ENCODE measurements around the gene DOCK6.

The DOCK6 gene

DNA sequence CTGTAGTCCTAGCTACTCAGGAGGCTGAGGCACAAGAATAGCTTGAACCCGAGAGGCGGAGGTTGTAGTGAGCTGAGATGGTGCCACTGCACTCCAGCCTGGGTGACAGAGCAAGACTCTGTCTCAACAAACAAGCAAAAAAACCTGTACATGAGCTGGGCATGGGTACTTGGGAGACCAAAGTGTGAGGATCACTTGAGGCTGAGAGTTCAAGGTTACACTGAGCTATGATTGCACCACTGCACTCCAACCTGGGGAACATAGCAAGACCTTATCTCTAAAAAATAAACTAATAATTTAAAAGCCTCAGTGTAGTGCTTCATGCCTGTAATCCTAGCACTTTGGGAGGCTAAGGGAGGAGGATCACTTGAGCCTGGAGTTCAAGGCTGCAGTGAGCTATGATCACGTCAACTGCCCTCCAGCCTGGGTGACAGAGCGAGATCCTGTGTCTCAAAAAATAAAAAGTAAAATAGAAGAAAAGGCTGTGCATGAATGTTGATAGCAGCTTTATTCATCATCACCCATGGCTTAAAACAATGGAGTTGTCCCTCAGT, 12.3 kb upstream of the DOCK6 start:
- DNase-seq: no peak

DNA sequence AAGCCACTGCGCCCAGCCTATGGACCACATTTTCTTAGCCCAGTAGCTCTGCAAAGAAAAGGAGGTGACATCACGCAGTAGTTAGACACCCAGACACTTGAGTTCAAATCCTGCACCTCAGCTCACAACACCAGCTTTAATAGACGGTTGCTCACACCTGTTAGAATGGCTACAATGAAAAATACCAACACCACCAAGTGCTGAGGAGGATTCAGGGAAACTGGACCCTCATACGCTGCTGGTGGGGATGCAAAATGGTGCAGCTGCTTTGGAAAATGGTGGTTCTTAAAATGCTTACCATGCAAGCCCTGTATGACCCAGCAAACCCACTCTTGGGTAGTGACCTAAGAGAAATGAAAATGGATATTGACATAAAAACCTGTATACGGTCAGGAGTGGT, 11.7 kb upstream of the DOCK6 start:
- no peak for DNase-seq

GRCh38 chr19:11273296-11273695, 11.0 kb upstream of the DOCK6 start:
- no peak for DNase-seq

DNA sequence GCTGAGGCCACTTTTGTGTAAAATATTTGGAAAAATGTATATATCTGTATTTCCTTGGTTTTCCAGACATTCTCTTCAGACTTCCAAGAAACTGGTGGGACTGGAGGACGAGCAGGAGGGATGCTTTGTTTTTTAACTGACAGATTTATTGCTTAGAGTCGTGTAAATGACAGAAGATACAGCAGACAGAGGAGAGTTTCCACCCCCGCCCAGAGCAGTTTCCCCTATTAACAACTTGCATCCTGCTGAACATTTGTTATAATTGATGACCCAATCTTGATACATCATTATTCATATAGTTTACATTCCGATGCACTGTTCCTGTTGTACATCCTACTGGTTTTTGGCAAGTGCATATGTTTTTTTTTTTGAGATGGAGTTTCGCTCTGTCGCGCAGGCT, 7.1 kb upstream of the DOCK6 start:
- DNase-seq: no peak

DNA sequence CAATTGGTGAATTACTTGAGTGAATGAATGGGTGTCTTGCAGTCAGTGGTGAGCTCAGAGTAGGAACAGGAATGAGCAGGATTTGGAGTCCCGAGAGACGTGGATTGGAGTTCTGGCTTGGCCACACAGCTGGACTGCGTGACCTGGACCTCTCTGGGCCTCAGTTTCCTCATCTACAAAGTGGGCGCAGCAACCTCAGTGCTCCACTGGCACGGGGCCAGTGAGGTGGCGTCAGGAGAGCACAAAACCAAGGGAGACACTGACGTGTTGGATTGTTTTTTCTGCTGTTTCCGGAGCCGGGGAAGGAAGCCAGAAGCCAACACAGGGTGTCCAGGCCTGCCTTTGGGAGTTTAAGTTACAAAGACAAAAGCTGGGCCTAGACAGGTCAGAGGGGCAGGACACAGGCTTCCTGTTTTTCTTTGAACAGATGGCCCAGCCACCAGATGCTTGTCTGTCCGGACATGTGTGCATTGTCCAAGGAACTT, 6.5 kb upstream of the DOCK6 start:
- DNase-seq: no peak

GRCh38 chr19:11267316-11268085, 5.2 kb upstream of the DOCK6 start:
- no peak for DNase-seq

GRCh38 chr19:11265785-11266236, 3.5 kb upstream of the DOCK6 start:
- DNase-seq: no peak

DNA sequence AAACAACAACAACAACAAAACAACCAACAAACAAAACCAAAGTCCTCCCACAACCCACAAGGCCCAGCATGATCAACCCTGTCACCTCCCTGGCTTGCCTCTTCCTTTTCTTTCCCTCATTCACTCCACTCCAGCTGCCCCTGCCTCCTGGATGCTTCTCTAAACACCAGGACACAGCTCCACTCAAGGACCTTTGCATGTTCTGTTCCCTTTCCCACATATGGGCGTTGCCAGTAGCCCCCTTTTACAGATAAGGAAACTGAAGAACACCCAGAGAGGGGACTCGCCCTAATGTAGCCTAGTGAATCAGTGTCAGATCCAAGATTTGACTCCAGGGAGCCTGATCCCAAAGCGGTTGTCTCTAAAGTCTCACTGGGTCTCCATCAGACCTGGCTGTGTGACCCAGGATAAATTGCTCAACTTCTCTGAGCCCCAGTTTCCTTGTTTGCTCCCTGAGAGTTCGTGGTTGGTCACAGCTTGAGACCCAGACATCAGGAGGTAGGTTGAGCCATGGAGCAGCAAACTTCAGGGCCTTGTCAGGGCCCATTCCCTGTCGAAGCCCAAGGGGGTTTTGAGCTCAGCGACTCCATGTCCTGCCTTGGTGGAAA, 3.0 kb upstream of the DOCK6 start:
- no peak for DNase-seq

DNA sequence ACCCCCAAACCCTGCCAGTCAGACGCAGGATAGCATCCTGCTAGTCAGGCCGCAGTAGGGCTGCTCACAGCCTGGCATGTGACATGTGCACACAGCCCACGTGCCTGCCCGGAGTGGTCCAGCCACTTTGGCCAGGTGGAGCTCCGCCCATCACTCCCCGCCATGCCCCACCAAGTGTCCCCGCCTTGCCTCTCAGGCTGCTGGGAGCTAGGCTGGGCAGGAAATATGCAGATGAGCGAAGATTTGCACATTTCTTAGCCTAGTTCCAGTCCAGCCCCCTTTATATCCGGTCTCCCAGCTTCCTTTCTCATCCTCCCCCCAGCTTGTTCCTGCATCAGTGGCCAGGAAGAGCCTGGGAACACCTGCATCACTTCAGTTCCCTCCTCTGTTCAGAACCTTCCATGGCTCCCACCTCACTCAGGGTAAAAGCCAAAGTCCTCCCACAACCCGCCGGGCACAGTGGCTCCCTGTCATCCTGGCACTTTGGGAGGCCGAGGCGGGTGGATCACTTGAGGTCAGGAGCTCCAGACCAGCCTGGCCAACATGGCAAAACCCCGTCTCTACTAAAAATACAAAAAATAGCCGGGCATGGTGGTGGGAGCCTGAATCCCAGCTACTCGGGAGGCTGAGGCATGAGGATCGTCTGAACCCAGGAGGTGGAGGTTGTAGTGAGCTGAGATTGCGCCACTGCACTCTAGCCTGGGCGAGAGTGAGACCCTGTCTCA, 2.3 kb upstream of the DOCK6 start:
- no peak for DNase-seq

DNA sequence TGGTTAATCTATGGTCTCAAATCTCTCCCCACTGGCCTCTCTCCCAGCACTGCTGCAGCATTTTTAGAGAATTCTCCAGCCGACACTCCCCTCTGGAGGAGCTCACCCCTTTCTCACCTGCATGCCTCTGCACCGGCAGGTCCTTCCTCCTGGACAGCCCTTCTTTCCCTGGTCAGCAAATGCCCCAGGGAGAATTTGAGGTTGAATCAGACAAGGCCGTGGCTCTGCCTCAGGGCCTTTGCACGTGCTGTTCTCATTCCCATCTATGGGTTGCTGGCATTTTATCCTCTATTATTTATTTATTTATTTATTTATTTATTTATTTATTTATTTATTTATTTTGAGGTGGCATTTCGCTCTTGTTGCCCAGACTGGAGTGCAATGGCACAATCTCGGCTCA, 1.4 kb upstream of the DOCK6 start:
- DNase-seq: no peak

DNA sequence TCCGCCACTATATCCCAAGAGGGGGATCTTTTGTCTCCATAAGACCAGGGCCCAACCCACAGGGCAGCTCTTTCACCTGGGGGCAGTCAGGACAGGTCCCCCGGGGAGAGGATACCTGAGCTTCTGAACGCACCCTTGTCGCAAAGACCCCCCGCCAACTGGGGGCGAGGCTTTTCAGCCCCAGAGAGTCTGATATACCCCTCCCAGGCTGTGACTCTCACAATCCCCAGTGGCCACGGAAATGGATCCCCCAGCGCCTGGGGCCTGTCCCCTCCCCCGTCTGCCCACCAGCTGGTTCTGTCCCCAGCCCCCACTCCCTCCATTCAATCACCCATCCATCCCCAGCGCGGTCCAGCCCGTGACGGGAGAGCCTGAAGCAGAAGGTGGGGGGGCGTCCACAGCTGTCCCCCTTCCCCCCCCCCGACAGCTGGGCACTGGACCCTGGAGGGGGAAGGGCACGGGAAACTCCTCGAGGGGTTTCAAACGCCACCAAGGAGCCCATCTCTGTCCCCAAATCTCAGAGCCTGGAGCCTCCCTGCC, 823 bp downstream of the DOCK6 start:
- DNase-seq: no peak

DNA sequence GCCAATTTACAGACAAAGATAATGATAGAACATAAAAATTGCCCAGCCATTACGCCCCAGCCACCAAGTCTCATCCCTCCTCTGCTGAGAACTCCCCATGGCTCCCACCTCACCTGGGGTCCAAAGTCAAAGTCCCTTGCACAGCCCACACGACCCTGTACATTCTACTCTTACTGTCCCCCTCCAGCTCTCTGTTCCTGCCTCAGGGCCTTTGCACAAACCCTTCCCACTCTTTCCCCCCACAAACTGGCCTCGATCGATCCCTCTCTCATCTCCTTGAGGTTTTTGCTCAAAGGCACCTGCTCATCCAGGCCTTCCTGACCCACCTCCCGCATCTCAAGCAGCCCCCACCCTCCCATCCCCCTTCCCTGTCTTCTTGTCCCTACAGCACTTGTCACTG, 1.3 kb downstream of the DOCK6 start:
- DNase-seq: no peak

GRCh38 chr19:11257846-11258380, 4.4 kb downstream of the DOCK6 start:
- DNase-seq: no peak

DNA sequence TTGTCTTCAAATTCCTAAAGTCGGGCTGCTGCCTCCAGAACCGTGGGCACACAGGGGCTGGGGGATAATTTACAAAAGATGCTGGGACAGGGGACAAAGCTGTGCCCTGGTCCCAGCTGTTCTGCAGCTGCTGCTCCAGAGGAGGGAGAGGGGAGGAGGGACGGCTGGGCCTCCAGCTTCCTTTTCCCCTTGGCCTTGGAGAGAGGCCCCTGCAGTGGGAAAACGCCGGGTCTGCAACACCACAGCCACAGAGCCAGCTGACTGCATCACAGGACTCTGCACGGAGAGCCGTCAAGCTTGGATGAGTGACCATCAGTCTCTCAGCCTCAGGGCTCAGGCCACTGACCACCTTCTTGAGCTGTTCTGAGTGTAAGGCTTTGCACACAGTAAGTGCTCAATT, 6.1 kb downstream of the DOCK6 start:
- DNase-seq: no peak

DNA sequence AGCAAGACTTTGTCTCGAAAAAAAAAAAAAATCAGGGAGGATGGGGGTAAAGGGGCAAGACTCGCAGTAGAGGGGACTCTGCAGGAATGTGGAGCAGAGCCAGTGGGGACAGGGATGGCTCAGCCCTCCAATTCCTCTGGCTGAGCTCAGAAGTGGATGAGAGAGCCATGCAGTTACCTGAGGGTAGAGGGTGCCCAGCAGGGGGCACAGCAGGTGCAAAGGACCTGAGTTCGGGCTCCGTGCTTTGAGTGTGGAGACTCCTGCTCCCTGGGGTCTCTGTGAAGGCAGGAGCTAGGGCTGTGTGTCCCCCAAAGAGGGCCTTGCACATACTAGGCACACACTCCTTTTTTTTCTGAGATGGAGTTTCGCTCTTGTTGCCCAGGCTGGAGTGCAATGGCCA, 7.7 kb downstream of the DOCK6 start:
- no peak for DNase-seq

- DNase-seq: no peak
Measured at GRCh38 chr19:11252665-11253355, 9.5 kb downstream of the DOCK6 start.

- DNase-seq: no peak
Measured at GRCh38 chr19:11251650-11252314, 10.5 kb downstream of the DOCK6 start.

DNA sequence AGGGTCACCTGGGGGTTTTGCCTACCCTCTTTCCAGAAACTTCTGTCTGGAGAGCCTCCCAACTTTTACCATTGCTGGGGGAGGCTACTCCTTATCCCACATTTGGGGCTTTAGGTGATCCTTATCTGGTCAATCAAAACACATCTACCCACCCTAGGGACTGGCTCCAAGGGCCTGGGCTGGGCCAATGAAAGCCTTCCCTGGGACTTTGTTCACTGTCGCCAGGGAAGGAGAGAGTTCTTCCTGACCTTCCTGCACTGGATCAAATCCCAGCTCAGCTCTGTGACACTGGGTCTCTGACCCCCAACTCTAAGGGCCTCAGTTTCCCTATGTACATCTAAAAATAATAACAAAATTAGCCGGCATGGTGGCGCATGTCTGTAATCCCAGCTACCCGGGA, 11.1 kb downstream of the DOCK6 start:
- DNase-seq: no peak

GRCh38 chr19:11248852-11249251, 13.5 kb downstream of the DOCK6 start:
- DNase-seq: no peak

DNA sequence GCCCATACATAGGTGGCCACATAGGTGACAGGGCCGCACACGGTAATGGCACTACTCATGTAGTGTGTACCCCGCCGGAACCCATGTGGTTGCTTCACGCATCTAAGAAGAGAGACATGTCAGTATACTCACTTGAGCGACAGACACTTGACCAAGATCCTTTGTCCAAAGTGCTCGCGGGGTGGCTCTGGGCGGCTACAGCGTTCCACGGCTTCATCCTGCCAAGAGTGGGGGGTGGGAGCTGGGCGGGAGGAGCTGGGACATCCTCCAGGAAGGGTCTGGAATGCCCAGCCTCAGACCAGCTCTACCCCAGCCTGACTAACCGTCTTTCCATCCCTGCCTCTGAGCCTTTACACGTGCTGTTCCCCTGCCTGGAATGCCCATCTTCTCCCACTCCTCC, 14.4 kb downstream of the DOCK6 start:
- no peak for DNase-seq

DNA sequence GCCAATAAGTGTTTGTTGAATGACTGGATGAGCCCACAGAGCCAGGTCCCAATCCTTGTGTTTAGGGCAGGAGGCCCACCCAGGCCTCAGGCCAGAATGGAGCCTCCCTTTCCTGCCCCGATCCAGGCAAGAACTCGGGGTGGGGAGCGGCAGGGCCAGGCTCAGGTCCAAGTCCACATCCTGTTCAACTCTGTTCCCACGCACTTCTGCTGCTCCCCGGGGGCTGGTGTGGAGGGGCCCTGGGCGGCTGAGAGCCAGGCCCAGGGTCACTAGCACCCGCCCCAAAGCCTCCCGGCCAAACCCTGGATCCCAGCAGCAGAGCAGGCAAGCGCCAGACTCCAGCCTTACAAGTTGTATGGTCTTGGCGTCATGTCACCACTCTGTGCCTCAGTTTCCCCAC, 14.9 kb downstream of the DOCK6 start:
- no peak for DNase-seq

GRCh38 chr19:11246941-11247340, 15.4 kb downstream of the DOCK6 start:
- DNase-seq: no peak

All from GOT3 (cell line).